Subcutaneous adipose tissue (tissue), 4 donors: ENCODE measurements around the gene MS4A12. TPM values are rescaled to one million over a fixed set of nuclear protein-coding genes. Genes with fewer than 3 reads are reported as not detected.

Source experiments
- total RNA-seq, 4 donors: library from RNA; depleted of rRNA; stranded (reverse); fragments of >200 nt; gene quantifications; one replicate each; pipeline ENCODE4 v1.1.0, GENCODE V29; 2016
- TF ChIP-seq, protein P1 (sequence below): fragments of 450-650 bp; IDR thresholded peaks from one replicate; pipeline ENCODE4 v1.5.1; 2016; ENCODE audit warnings: low read depth, mild to moderate bottlenecking, control low read depth, antibody characterized with exemption, moderate library complexity

Gene MS4A12
- total RNA-seq, 4 donors from 2014 or later: not detected

DNA sequence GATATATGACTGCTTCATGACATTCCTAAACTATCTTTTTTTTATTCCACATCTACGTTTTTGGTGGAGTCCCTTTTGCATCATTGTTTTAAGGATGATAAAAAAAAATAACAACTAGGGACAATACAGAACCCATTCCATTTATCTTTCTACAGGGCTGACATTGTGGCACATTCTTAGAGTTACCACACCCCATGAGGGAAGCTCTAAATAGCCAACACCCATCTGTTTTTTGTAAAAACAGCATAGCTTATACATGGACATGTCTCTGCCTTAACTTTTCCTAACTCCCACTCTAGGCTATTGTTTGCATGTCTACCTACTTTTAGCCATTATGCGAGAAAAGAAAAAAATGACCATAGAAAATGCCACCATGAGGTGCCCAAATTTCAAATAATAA lies 23.7 kb upstream of the MS4A12 start:
- TF ChIP-seq, protein P1, sequence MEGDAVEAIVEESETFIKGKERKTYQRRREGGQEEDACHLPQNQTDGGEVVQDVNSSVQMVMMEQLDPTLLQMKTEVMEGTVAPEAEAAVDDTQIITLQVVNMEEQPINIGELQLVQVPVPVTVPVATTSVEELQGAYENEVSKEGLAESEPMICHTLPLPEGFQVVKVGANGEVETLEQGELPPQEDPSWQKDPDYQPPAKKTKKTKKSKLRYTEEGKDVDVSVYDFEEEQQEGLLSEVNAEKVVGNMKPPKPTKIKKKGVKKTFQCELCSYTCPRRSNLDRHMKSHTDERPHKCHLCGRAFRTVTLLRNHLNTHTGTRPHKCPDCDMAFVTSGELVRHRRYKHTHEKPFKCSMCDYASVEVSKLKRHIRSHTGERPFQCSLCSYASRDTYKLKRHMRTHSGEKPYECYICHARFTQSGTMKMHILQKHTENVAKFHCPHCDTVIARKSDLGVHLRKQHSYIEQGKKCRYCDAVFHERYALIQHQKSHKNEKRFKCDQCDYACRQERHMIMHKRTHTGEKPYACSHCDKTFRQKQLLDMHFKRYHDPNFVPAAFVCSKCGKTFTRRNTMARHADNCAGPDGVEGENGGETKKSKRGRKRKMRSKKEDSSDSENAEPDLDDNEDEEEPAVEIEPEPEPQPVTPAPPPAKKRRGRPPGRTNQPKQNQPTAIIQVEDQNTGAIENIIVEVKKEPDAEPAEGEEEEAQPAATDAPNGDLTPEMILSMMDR: no peak

DNA sequence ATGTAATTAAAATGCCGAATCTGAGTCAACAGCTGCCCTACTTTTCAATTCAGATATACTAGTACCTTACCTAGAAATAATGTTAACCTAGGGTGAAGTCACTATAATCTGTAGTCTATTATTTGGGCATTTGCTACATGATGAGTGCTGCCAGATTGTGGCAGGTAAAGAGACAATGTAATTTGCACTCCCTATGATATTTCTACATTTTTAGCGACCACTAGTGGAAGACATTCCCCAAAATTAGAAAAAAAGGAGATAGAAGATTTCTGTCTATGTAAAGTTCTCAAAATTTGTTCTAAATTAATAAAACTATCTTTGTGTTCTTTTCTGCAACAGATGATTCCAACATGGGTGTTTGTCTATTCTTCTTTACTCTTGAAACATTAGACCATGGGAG lies 22.9 kb upstream of the MS4A12 start:
- TF ChIP-seq, protein P1: no peak

DNA sequence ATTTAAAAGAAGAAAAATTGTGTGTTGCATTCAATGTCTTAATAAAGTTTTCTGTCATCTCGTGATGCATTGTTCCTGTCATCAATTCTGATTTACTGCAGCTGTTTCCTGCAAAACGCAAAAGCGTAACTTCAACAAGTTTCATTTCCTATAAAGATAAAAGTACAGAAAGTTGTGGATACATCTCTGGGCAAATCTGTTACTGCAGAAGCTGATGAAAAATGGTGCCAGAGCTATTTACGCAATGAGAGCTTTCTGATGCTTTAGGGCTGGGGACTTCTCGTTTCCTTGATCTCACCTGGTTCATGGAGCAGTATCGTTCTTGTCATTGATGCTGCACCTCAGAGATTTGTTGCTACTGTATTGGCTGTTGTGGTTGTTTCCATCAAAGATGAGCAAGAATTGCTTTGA lies 15.5 kb upstream of the MS4A12 start:
- TF ChIP-seq, protein P1: no peak

DNA sequence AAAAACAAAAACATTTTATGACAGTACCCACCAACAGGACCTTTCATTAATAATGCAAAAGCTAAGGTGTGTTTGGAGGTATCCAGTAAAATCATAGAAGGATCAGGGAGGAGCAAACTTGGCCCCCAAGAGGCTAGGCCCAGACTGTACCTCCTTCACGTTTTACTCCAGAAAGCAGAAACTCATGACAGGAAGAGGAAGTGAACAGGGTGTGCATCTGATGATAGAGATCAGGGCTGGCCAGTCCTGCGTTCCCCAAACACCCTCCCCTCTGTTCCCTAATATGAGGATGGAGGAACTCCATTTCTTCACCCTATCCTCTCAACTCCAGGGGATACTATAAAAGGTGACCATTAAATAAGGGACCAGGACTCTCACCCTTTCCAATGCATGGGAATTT lies 10.2 kb upstream of the MS4A12 start:
- TF ChIP-seq, protein P1: no peak

DNA sequence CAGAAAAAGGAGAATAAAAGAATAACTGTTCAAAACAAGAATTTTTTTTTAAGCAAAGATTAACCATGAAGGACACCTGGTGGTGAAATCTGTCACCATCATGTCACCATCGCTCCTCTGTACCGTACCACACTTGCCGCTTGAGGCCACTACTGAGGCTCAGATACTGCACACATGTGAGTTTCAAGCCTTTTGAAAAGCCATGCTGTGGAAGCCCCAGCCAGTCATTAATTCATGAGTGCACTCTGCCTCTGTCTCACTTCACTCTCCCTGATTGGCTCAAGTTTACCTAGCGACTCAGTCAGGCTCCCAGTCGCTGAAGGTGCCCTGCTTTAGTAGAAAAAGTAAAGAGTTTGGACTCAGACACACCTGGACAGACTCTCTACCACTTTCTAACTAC lies 6.6 kb upstream of the MS4A12 start:
- TF ChIP-seq, protein P1: no peak

DNA sequence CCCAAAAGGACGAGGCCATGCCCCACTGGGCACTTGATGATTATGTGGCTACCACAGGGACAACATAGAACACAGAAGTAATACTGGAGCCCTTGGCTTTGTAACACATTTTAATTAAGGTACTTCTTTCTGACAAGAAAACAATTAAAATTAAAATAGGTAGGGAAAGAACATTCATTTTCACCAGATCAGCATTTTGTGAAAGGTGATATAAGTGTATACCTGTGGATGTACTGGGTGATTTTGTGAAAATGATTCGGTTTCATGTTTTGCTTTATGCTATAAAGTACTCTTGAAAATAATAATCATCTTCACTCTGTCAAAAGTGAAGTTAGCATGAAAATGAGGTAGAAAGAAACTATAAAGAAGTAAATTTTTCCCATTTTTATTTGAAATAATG lies 876 bp downstream of the MS4A12 start:
- TF ChIP-seq, protein P1: no peak

DNA sequence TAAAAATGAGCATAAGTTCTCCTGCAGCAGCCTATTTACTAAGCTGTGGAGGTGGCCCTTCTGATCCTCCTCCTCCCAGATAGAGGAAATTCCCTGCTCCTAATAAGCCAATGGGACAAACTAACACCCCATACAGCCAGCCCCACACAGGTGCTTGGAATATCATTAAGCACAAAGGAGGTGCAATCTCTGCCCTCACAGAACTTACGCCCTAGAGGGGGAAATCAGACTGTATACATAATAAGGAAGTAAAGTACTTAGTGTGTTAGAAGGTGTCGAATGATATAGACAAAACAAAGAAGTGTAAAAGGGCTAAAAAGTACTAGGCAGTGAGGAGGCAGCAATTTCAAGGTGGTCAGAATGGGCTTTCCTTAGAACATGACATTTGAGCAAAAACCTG lies 5.8 kb downstream of the MS4A12 start:
- TF ChIP-seq, protein P1: no peak
